ENCODE measurements around the gene FRS3. TPM values are rescaled to one million over a fixed set of nuclear protein-coding genes. Genes with fewer than 3 reads are reported as not detected.

The FRS3 gene
- total and polyA plus RNA-seq, 2 of the 8 experiments (the other 6 are each of a cell fraction or from before 2014, with no cell fraction given), result 3.4 to 4.4 TPM

DNA sequence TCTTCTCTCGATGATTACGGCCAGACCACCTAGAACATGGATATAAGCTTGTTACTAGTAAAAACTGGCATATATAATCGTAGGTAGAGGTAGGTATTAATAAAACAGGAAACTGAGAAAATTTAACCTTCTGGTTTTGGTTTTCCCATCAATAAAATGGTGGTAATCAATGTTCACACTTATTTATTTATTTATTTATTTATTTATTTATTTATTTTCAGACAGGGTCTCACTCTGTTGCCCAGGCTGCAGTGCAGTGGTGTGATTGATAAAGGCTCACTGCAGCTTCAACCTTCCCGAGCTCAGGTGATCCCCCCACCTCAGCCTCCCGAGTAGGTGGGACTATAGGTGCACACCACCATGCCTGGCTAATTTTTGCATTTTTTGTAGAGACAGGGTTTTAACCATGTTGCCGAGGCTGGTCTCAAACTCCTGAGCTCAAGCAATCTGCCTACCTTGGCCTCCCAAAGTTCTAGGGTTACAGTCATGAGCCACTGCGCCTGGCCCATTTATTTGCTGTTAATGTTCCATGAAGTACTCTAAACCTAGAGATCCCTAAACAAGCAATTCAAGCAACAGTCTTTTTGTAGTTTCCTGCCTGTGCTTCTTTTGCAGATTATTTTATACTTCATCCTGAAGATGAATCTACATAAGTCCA lies 19.3 kb upstream of the FRS3 start:
- Histone ChIP-seq H2BK120ac (replicated peaks; ENCODE audit: low read depth, low read length) (no peak overlapping the region), H3K4me3 (ENCODE audit: extremely low read depth in 1 of 4, insufficient read depth in 2 of 4, low read depth in 3 of 4, low read length in 4 of 4) (no peak overlapping the region), H3K36me3 (ENCODE audit: control insufficient read depth in 2 of 4, insufficient read depth in 4 of 4, low read length in 3 of 4) (peaks cover 0 to 25% (median 10%) of the 10 kb centered on the region in 4 experiments; a peak in 5 of 8 replicates), H3K27ac (ENCODE audit: low read depth, low read length) (no peak overlapping the region), H2BK20ac (ENCODE audit: low read length) (no peak overlapping the region), H3K18ac (ENCODE audit: extremely low read depth, low read length) (no peak overlapping the region), H3K14ac (ENCODE audit: insufficient read length) (no peak overlapping the region), H4K5ac (ENCODE audit: insufficient read length, low read depth, low read length) (no peak overlapping the region), H3K4me2 (ENCODE audit: insufficient read depth in 1 of 2, low read depth in 2 of 2, low read length in 2 of 2) (no peak overlapping the region), H3K9me3 (ENCODE audit: insufficient read depth in 2 of 2, low read depth in 1 of 2, low read length in 1 of 2) (no peaks in the 10 kb centered on the region), H2AK5ac (ENCODE audit: low read depth, low read length) (no peak overlapping the region), H4K91ac (replicated peaks; ENCODE audit: insufficient read length, low read length) (no peak overlapping the region), H3K23ac (ENCODE audit: insufficient read length) (no peak overlapping the region), H3K56ac (replicated peaks; ENCODE audit: insufficient read length, low read depth, low read length) (no peak overlapping the region), H4K8ac (ENCODE audit: extremely low read depth, insufficient read depth, low read length) (no peak overlapping the region), H2BK15ac (ENCODE audit: low read length) (no peak overlapping the region), H3K27me3 (replicated peaks in 1 of 4; ENCODE audit: control insufficient read depth in 3 of 4, extremely low read depth in 1 of 4, insufficient read depth in 3 of 4, low read length in 3 of 4) (no peaks in the 10 kb centered on the region), H3K9ac (replicated peaks in 1 of 4; ENCODE audit: extremely low read depth in 1 of 4, low read depth in 3 of 4, low read length in 3 of 4) (no peak overlapping the region), H2BK5ac (ENCODE audit: low read depth, low read length) (no peak overlapping the region), H3K23me2 (ENCODE audit: low read depth, low read length) (no peaks in the 10 kb centered on the region), H3K4me1 (replicated peaks in 1 of 4; ENCODE audit: control insufficient read depth in 3 of 4, insufficient read depth in 4 of 4, low read length in 3 of 4) (no peaks in the 10 kb centered on the region), H2AFZ (ENCODE audit: low read length) (no peak overlapping the region), H3K79me1 (ENCODE audit: low read depth, low read length) (no peaks in the 10 kb centered on the region), H4K20me1 (replicated peaks in 1 of 2; ENCODE audit: control insufficient read depth in 1 of 2, insufficient read depth in 2 of 2, low read length in 2 of 2) (peaks cover 2% of the 10 kb centered on the region in 2 experiments), H3K4ac (replicated peaks; ENCODE audit: insufficient read length, low read depth, low read length) (no peak overlapping the region), H3K79me2 (ENCODE audit: control insufficient read depth in 1 of 2, insufficient read depth in 2 of 2, low read length in 2 of 2) (no peaks in the 10 kb centered on the region), H2BK12ac (ENCODE audit: low read depth, low read length) (no peak overlapping the region)
- FAIRE-seq (no peak), DNase-seq (ENCODE audit: low read depth in 1 of 2, low spot score in 2 of 2) (no peak)
- POLR2A ChIA-PET (ENCODE audit: partially characterized antibody), result interaction anchor here (1.0 kb wide), 1 partner anchor 95 kb away, joined by 3 read pairs; no protein-coding TSS in a partner anchor
- no peak for TF ChIP-seq TAF1 (IDR thresholded peaks at IDR 0.05; ENCODE audit: low read depth, low read length)
- TF ChIP-seq HDAC2 (IDR thresholded peaks at IDR 0.05; ENCODE audit: borderline replicate concordance in 1 of 2, low read depth in 2 of 2, low read length in 2 of 2), result no peak
- TF ChIP-seq, protein P1, sequence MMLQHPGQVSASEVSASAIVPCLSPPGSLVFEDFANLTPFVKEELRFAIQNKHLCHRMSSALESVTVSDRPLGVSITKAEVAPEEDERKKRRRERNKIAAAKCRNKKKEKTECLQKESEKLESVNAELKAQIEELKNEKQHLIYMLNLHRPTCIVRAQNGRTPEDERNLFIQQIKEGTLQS (IDR thresholded peaks at IDR 0.05; ENCODE audit: insufficient read depth, low read depth, low read length), result no peak
- no peak for TF ChIP-seq BACH1 (IDR thresholded peaks at IDR 0.05; ENCODE audit: low read length)
- TF ChIP-seq SP2 (IDR thresholded peaks at IDR 0.05; ENCODE audit: low read length), result no peak
- TF ChIP-seq CTBP2 (IDR thresholded peaks at IDR 0.05; ENCODE audit: borderline replicate concordance, insufficient read depth, insufficient read length, low read length), result no peak
- CTCF ChIA-PET (ENCODE audit: partially characterized antibody), result interaction anchor here (0.6 to 3.4 kb wide), 7 partner anchors 12 to 1094 kb away, joined by 3 to 36 read pairs (median 4); partner anchors contain the start of genes PRICKLE4 and TOMM6
- WGBS, 2 experiments (ENCODE audit: extremely low coverage in 1 of 2, insufficient coverage in 1 of 2, insufficient read length in 1 of 2, insufficient replicate concordance in 2 of 2, low coverage in 1 of 2, low lambda C conversion rate in 2 of 2, missing lambda C conversion rate in 1 of 2), result 88% methylated on average over 7 of the region's 7 CpGs; no CpG with 5 or more reads in 1 of the 2 experiments
